ENCODE data around the gene ADGRB3.
"Not testable (repeated sequence)": the region's sequence is repeated elsewhere in the genome, so short reads cannot be mapped to it uniquely, and the experiment has no call there.

ADGRB3 gene

GRCh38 chr6:68911811-68912210 lies 276.7 kb downstream of the ADGRB3 start:
- DNase-seq (ENCODE audit: extremely low read depth, low read depth) = no peak
- no peak for TF ChIP-seq CTCF (IDR thresholded peaks at IDR 0.05; ENCODE audit: low read depth, low read length, missing control alignments)
- no peak overlapping the region for H3K4me3 ChIP-seq (replicated peaks; ENCODE audit: low read depth, low read length)

- H3K4me3 ChIP-seq (replicated peaks; ENCODE audit: low read depth, low read length); DNase-seq (ENCODE audit: extremely low read depth, low read depth): not testable (repeated sequence)
These were observed 277.7 kb downstream of the ADGRB3 start for GRCh38 chr6:68912805-68913204.

- TF ChIP-seq CTCF (IDR thresholded peaks at IDR 0.05; ENCODE audit: low read depth, low read length, missing control alignments) = no peak
- no peak for DNase-seq (ENCODE audit: extremely low read depth, low read depth)
- no peak overlapping the region for H3K4me3 ChIP-seq (replicated peaks; ENCODE audit: low read depth, low read length)
These were observed 280.5 kb downstream of the ADGRB3 start for GRCh38 chr6:68915586-68915985.

- DNase-seq (ENCODE audit: extremely low read depth, low read depth) = no peak
- no peak for TF ChIP-seq CTCF (IDR thresholded peaks at IDR 0.05; ENCODE audit: low read depth, low read length, missing control alignments)
- no peak overlapping the region for H3K4me3 ChIP-seq (replicated peaks; ENCODE audit: low read depth, low read length)
These were observed 284.5 kb downstream of the ADGRB3 start for GRCh38 chr6:68919537-68919936.

GRCh38 chr6:68941345-68941744 lies 306.3 kb downstream of the ADGRB3 start:
- H3K4me3 ChIP-seq (replicated peaks; ENCODE audit: low read depth, low read length) = no peak overlapping the region
- no peak for DNase-seq (ENCODE audit: extremely low read depth, low read depth)
- no peak for TF ChIP-seq CTCF (IDR thresholded peaks at IDR 0.05; ENCODE audit: low read depth, low read length, missing control alignments)

GRCh38 chr6:68947721-68948120 lies 312.6 kb downstream of the ADGRB3 start:
- DNase-seq (ENCODE audit: extremely low read depth, low read depth) = no peak
- no peak for TF ChIP-seq CTCF (IDR thresholded peaks at IDR 0.05; ENCODE audit: low read depth, low read length, missing control alignments)
- H3K4me3 ChIP-seq (replicated peaks; ENCODE audit: low read depth, low read length) = no peak overlapping the region

- no peak for DNase-seq (ENCODE audit: extremely low read depth, low read depth)
- TF ChIP-seq CTCF (IDR thresholded peaks at IDR 0.05; ENCODE audit: low read depth, low read length, missing control alignments) = no peak
These were observed 316.2 kb downstream of the ADGRB3 start for GRCh38 chr6:68951270-68951669.

More at GRCh38 chr6:68951270-68951669, 316.2 kb downstream of the ADGRB3 start:
- no peak overlapping the region for H3K4me3 ChIP-seq (replicated peaks; ENCODE audit: low read depth, low read length)
